SK-N-SH treated with all-trans-retinoic acid at 6 μM for 48 hours (cell line): ENCODE data around the gene NME9.

Experiments used
- ESRRG ChIP-seq: fragments of 250-450 bp; sonication (Bioruptor Pico); IDR thresholded peaks from 2 replicates; pipeline ENCODE4 v1.6.1; 2021; ENCODE audit warnings: mild to moderate bottlenecking
- PPARA ChIP-seq: fragments of 250-450 bp; sonication (Bioruptor Pico); IDR thresholded peaks from 2 replicates; pipeline ENCODE4 v1.5.0; 2020; ENCODE audit warnings: mild to moderate bottlenecking, borderline replicate concordance
- RARB ChIP-seq: fragments of 250-450 bp; sonication (Bioruptor Pico); IDR thresholded peaks from 2 replicates; pipeline ENCODE4 v1.8.0; 2021; ENCODE audit warnings: mild to moderate bottlenecking, moderate library complexity
- TCF4 ChIP-seq: fragments of 250-450 bp; sonication (Bioruptor Pico); IDR thresholded peaks from 2 replicates; pipeline ENCODE4 v1.8.0; 2021; ENCODE audit warnings: mild to moderate bottlenecking, moderate library complexity, borderline replicate concordance
- ZFP3 ChIP-seq: fragments of 250-450 bp; sonication (Bioruptor Pico); IDR thresholded peaks from 2 replicates; pipeline ENCODE4 v1.5.0; 2020; ENCODE audit warnings: mild to moderate bottlenecking, moderate library complexity
- ZFP30 ChIP-seq: fragments of 450-650 bp; formaldehyde crosslinking; IDR thresholded peaks from 2 replicates; pipeline ENCODE4 v1.5.0; 2022; ENCODE audit warnings: mild to moderate bottlenecking, moderate library complexity
- ZNF8 ChIP-seq: fragments of 450-650 bp; formaldehyde crosslinking; IDR thresholded peaks from 2 replicates; pipeline ENCODE4 v1.5.0; 2020; ENCODE audit warnings: mild to moderate bottlenecking, moderate library complexity

DNA sequence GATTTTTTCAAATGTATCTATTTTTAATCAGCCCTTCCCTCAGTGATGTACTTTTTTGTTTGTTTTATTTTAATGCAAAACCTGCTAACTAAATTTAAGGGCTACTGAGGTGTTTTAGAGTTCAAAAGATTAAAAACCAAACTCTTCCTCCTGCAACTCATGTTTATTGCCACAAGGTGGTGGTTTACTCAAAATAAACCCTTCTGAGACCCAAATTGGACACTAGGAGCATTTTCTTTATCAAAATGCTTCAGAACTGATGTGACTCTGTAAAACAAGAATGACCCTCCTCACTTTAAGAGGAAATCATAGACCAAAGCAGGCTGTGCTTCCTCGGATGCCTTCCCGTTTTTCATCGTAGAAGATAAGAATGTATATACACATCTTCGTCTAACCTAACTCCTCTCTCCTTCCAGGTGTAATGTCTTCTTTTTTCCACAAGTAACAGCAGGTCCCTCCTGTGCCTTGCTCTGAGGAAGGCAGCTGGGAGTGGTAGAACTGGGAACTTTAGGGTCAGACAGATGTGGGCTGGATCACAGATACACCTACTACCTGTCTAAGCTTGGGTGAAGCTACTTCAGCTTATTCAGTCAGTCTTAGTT is 2.9 kb upstream of the NME9 start:
- TF ChIP-seq PPARA (CRISPR knock-in tag) (no peak), ZFP30 (CRISPR knock-in tag) (no peak), ZNF8 (CRISPR knock-in tag) (no peak), RARB (CRISPR knock-in tag) (no peak), ESRRG (CRISPR knock-in tag) (no peak), ZFP3 (CRISPR knock-in tag) (no peak), TCF4 (no peak)
